Mesendoderm (in vitro differentiated cells): Measurements from ENCODE around the gene IGF1R.

Experiments
- DNase-seq: peaks from one replicate; pipeline ENCODE4 v3.0.0; 2013
- H2AK5ac ChIP-seq: 2 replicates; pipeline ENCODE4 v1.6.1; 2013; ENCODE audit warnings: low read length, inconsistent platforms
- H2BK120ac ChIP-seq: 2 replicates; pipeline ENCODE4 v1.6.1; 2013; ENCODE audit warnings: low read depth, mild to moderate bottlenecking, low read length, moderate library complexity, mixed read lengths
- H2BK15ac ChIP-seq: replicated peaks from 2 replicates; pipeline ENCODE4 v1.6.1; 2013; ENCODE audit warnings: low read depth, mild to moderate bottlenecking, moderate library complexity
- H2BK5ac ChIP-seq: 2 replicates; pipeline ENCODE4 v1.6.1; 2013; ENCODE audit warnings: low read length, inconsistent platforms
- H3K18ac ChIP-seq: 2 replicates; pipeline ENCODE4 v1.6.1; 2013; ENCODE audit warnings: mild to moderate bottlenecking, low read length, mixed read lengths
- H3K23ac ChIP-seq: one replicate; pipeline ENCODE4 v1.6.1; 2013; ENCODE audit warnings: low read length
- H3K27ac ChIP-seq: 2 replicates; pipeline ENCODE4 v1.5.1; 2013; ENCODE audit warnings: low read depth, mild to moderate bottlenecking, inconsistent platforms, low read length, moderate library complexity
- H3K27me3 ChIP-seq: 2 replicates; pipeline ENCODE4 v1.6.1; 2013; ENCODE audit warnings: low read length, control low read depth, mild to moderate bottlenecking, inconsistent platforms; ENCODE audit not compliant: insufficient read depth, poor library complexity
- H3K36me3 ChIP-seq: 2 replicates; pipeline ENCODE4 v1.6.1; 2013; ENCODE audit warnings: low read length, inconsistent platforms; ENCODE audit not compliant: control insufficient read depth, insufficient read depth
- H3K4ac ChIP-seq: one replicate; pipeline ENCODE4 v1.6.1; 2013; ENCODE audit warnings: low read depth, mild to moderate bottlenecking, low read length, moderate library complexity
- H3K4me1 ChIP-seq: 2 replicates; pipeline ENCODE4 v1.6.1; 2013; ENCODE audit warnings: low read depth, low read length, inconsistent platforms; ENCODE audit not compliant: control insufficient read depth
- H3K4me2 ChIP-seq: 2 replicates; pipeline ENCODE4 v1.6.1; 2013; ENCODE audit warnings: low read length
- H3K4me3 ChIP-seq: 2 replicates; pipeline ENCODE4 v1.5.1; 2013; ENCODE audit warnings: mild to moderate bottlenecking, low read length
- H3K56ac ChIP-seq: one replicate; pipeline ENCODE4 v1.6.1; 2013; ENCODE audit warnings: low read length
- H3K79me1 ChIP-seq: 2 replicates; pipeline ENCODE4 v1.6.1; 2013; ENCODE audit warnings: low read length, inconsistent platforms
- H3K79me2 ChIP-seq: 2 replicates; pipeline ENCODE4 v1.6.1; 2013; ENCODE audit warnings: mild to moderate bottlenecking, low read length; ENCODE audit not compliant: control insufficient read depth, insufficient read depth
- H3K9ac ChIP-seq: 2 replicates; pipeline ENCODE4 v1.6.1; 2013; ENCODE audit warnings: low read length, inconsistent platforms
- H4K5ac ChIP-seq: one replicate; pipeline ENCODE4 v1.6.1; 2013; ENCODE audit warnings: low read length
- H4K8ac ChIP-seq: one replicate; pipeline ENCODE4 v1.6.1; 2013; ENCODE audit warnings: low read depth, mild to moderate bottlenecking, control low read depth, low read length, moderate library complexity
- WGBS: extraction: QIAGEN DNeasy Blood & Tissue Kit; methylation state at CpG from one replicate; pipeline ENCODE4 v1.1.7; 2013; ENCODE audit warnings: low lambda C conversion rate, missing lambda C conversion rate; ENCODE audit not compliant: insufficient coverage; ENCODE audit errors: extremely low coverage; 5-methylcytosine and 5-hydroxymethylcytosine counted together

Gene IGF1R

DNA sequence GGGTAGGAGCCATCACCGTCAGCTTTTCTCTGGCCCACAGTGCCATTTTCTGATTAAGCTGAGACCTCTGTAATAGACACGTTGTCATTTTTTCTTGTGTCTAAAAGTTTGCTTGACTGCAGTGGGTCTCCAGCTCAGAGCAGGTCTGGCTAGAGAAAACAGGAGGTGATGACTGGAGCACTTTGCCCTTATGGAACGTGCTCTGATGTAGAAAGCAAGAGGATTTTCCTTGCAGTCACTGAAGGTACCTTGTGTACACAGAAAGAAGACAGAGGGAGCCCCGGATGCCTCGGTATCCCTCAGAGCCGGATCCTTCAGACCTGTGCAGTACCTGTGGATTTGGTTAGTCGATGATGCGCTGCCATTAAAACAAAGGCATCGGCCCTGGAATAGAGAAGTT is 76.2 kb downstream of the IGF1R start:
- Histone ChIP-seq H3K18ac (no peak overlapping the region), H3K79me2 (peaks cover 84% of the 10 kb centered on the region), H2BK15ac (no peak overlapping the region), H3K4ac (no peak overlapping the region), H2BK5ac (no peak overlapping the region), H3K27me3 (no peaks in the 10 kb centered on the region), H2AK5ac (no peak overlapping the region), H3K27ac (no peak overlapping the region), H4K8ac (no peak overlapping the region), H3K9ac (no peak overlapping the region), H3K56ac (no peak overlapping the region), H4K5ac (no peak overlapping the region), H3K23ac (no peak overlapping the region), H2BK120ac (no peak overlapping the region), H3K79me1 (peaks cover 48% of the 10 kb centered on the region), H3K36me3 (no peaks in the 10 kb centered on the region), H3K4me2 (no peak overlapping the region), H3K4me1 (peaks cover 24% of the 10 kb centered on the region), H3K4me3 (no peak overlapping the region)
- no CpG with 5 or more reads among the region's 9 CpGs for WGBS
- no peak for DNase-seq

DNA sequence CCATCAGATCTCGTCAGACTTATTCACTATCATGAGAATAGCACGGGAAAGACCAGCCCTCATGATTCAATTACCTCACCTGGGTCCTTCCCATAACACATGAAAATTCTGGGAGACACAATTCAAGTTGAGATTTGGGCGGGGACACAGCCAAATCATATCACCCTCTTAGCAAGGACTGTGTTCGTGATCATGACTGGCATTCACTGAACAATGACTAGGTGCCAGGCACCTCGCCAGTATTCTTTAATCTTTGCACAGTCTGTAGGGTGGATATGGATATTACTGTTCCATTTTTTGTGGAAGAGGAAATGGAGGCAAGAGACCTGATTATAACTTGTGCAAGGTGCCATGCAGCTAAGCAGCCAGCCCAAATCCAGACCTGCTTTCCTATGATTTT is 77.5 kb downstream of the IGF1R start:
- Histone ChIP-seq H3K79me2 (peaks cover 82% of the 10 kb centered on the region), H3K18ac (no peak overlapping the region), H2BK120ac (no peak overlapping the region), H3K9ac (no peak overlapping the region), H4K8ac (no peak overlapping the region), H3K4me3 (no peak overlapping the region), H2BK5ac (no peak overlapping the region), H3K79me1 (peaks cover 42% of the 10 kb centered on the region), H3K23ac (no peak overlapping the region), H3K4me2 (no peak overlapping the region), H3K4me1 (peaks cover 24% of the 10 kb centered on the region), H3K27me3 (no peaks in the 10 kb centered on the region), H2BK15ac (no peak overlapping the region), H3K56ac (no peak overlapping the region), H3K36me3 (no peaks in the 10 kb centered on the region), H2AK5ac (no peak overlapping the region), H3K4ac (no peak overlapping the region), H4K5ac (no peak overlapping the region), H3K27ac (no peak overlapping the region)
- no CpG with 5 or more reads among the region's 5 CpGs for WGBS
- DNase-seq, result no peak

DNA sequence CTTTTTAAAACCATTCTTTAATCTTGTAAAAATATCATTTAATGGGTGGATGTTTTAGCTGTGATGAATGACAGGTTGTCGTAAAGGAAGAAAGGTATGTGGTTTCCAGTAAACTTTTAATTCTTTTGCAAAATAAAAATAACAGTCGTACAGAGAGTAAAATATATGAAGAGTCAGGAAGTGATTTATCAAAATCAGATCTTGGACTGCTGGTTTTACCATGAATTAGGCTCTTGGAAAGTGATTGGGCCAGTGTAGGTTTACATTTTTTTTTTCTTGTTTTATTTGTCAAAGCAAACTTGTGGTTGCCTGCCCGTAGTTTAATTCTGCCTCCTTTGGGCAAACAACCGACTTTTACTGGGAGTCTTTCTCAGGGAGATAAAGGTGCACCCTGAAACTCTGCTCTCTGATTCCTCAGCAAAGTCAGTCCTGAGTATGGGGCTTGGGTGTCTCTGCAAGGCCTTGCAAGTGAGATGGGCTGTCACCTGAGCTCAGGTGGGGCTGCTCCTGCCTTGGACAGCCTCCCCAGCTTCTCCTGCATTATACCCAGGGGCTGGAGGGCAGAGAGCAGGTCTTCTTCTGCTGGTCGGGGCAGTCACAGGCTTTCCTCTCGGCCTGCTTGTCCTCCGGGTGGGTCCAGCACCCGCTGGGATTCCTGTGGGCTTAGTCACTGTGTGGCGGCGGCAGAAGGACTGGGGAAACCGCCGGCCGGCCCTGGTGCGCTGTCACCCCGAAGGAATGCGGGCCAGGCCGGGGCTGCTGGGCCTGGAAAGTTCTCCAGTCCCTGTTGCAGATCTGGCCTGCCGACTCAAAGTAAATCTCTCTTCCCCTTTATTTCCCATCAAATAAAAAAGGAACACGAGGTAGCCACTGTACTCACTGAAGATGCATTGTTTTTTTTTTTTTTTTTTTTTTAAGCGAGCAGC is 79.0 kb downstream of the IGF1R start:
- Histone ChIP-seq H4K5ac (no peak overlapping the region), H3K36me3 (no peaks in the 10 kb centered on the region), H3K56ac (peak overlapping the region; percentile 80), H2AK5ac (no peak overlapping the region), H3K27me3 (no peaks in the 10 kb centered on the region), H2BK15ac (no peak overlapping the region), H3K27ac (peak overlapping the region; percentile 77), H2BK120ac (no peak overlapping the region), H3K9ac (peak overlapping the region; percentile 42), H3K23ac (peak overlapping the region; percentile 30), H3K4me3 (no peak overlapping the region), H3K4ac (no peak overlapping the region), H2BK5ac (no peak overlapping the region), H3K4me2 (peak overlapping the region; percentile 3), H3K4me1 (peaks cover 26% of the 10 kb centered on the region), H4K8ac (no peak overlapping the region), H3K79me1 (peaks cover 43% of the 10 kb centered on the region), H3K79me2 (peaks cover 82% of the 10 kb centered on the region), H3K18ac (peak overlapping the region; percentile 39)
- no CpG with 5 or more reads among the region's 20 CpGs for WGBS
- peak; percentile 98 for DNase-seq

DNA sequence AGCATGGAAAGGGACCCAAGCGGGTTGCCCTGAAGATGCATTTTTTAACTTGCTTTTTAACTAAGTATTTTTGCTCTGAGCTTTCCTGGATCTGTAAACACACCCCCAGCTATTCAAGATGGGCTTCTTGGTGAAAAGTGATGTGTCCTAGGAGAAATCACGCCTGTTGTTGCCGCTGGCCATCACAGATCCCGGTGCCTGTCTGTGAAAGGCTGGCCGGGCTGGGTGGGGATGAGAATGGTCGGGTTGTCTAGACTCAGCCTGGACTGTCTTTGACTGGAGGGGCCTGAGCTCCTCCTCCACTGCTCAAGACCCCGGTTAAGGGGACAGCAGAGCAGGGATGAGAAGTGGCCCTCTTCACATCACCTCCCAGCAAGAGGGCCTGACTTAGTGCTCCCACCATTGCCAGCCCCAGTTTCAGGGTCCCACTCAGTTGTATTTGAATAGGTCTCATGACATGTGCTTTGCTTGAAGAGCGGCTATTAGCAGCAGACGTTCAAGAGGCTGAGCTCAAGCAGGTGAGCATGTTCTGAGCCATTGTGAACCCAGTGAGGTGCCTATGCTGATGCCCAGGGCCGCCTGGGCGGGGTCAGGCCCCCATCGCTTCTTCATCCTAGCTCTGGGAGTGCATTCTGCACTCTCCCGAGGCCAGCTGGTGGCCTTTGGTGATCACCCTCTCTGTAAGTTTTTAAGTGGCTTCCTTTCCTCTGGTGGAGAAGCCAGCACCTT is 79.9 kb downstream of the IGF1R start:
- Histone ChIP-seq H3K56ac (peak overlapping the region; percentile 71), H3K27ac (peak overlapping the region; percentile 77), H3K23ac (peak overlapping the region; percentile 30), H3K4me2 (no peak overlapping the region), H3K79me1 (peaks cover 45% of the 10 kb centered on the region), H2BK120ac (no peak overlapping the region), H2AK5ac (peak overlapping the region; percentile 18), H3K27me3 (no peaks in the 10 kb centered on the region), H3K4me3 (no peak overlapping the region), H3K4me1 (peaks cover 22% of the 10 kb centered on the region), H3K4ac (peak overlapping the region; percentile 43), H4K8ac (no peak overlapping the region), H3K18ac (peak overlapping the region; percentile 8), H2BK5ac (peak overlapping the region; percentile 58), H3K79me2 (peaks cover 82% of the 10 kb centered on the region), H4K5ac (no peak overlapping the region), H3K9ac (peak overlapping the region; percentile 11), H2BK15ac (no peak overlapping the region), H3K36me3 (no peaks in the 10 kb centered on the region)
- WGBS, result no CpG with 5 or more reads among the region's 13 CpGs
- peak; percentile 48 for DNase-seq

DNA sequence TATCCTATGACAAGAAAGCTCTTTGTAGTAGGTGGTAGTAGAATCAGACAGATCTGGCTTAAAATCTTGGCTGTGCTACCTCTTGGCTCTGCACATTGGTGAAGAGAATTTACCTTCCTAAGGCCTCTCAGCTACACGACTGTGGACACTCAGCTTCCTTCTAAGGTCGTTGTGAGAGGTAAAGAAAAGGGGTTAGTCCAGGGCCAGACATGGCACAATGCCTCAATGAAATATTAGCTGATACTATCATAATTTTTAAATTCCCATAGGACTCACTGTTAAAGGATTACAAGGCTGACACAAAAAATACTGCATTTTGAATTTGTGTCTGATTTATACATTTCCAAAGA is 80.4 kb downstream of the IGF1R start:
- Histone ChIP-seq H3K36me3 (no peaks in the 10 kb centered on the region), H3K18ac (peak overlapping the region; percentile 8), H2AK5ac (no peak overlapping the region), H2BK120ac (no peak overlapping the region), H4K5ac (no peak overlapping the region), H2BK5ac (no peak overlapping the region), H3K23ac (no peak overlapping the region), H2BK15ac (no peak overlapping the region), H3K9ac (peak overlapping the region; percentile 7), H3K4me3 (no peak overlapping the region), H3K79me1 (peaks cover 44% of the 10 kb centered on the region), H3K27me3 (no peaks in the 10 kb centered on the region), H3K4me1 (peaks cover 24% of the 10 kb centered on the region), H3K4me2 (no peak overlapping the region), H3K27ac (no peak overlapping the region), H3K56ac (peak overlapping the region; percentile 19), H3K4ac (no peak overlapping the region), H3K79me2 (peaks cover 82% of the 10 kb centered on the region), H4K8ac (no peak overlapping the region)
- no peak for DNase-seq
- no CpG with 5 or more reads among the region's 2 CpGs for WGBS
